Kidney (tissue), 14 donors: ENCODE data around the gene HES4. TPM values are rescaled to one million over a fixed set of nuclear protein-coding genes. Genes with fewer than 3 reads are reported as not detected.

ENCODE experiments used
- DNase-seq, 5 donors: peaks; one replicate each; pipeline ENCODE4 v3.0.0-alpha.2; 2013 to 2020
- FAIRE-seq: peaks from 2 replicates; lab custom pipeline; 2012; peaks lifted over from hg19 to GRCh38; lab: Jason Lieb, UNC
- H3K27ac ChIP-seq, 2 donors: one replicate each; pipeline ENCODE4 v1.7.0; 2013; ENCODE audit warnings: low read depth in 2 of 2, low read length in 2 of 2, inconsistent platforms in 1 of 2
- H3K27me3 ChIP-seq: one replicate; pipeline ENCODE4 v1.7.1; 2013; ENCODE audit warnings: low read length, inconsistent platforms; ENCODE audit not compliant: control insufficient read depth, insufficient read depth
- H3K36me3 ChIP-seq, 3 donors: one replicate each; pipeline versions ENCODE4 v1.7.0 to v1.7.1; 2013; ENCODE audit warnings: low read length in 3 of 3, control low read depth in 1 of 3, inconsistent platforms in 1 of 3; ENCODE audit not compliant: insufficient read depth in 3 of 3, control insufficient read depth in 2 of 3
- H3K4me1 ChIP-seq, 3 donors: one replicate each; pipeline versions ENCODE4 v1.7.0 to v1.7.1; 2013; ENCODE audit warnings: low read length in 3 of 3, inconsistent platforms in 1 of 3, low read depth in 1 of 3; ENCODE audit not compliant: control insufficient read depth in 2 of 3, insufficient read depth in 2 of 3
- H3K4me3 ChIP-seq, 3 donors: one replicate each; pipeline versions ENCODE4 v1.7.0 to v1.8.1; 2013; ENCODE audit warnings: low read length in 3 of 3, control low read depth in 1 of 3, inconsistent platforms in 1 of 3
- H3K9ac ChIP-seq, 3 donors: one replicate each; pipeline versions ENCODE4 v1.7.0 to v1.7.1; 2013; ENCODE audit warnings: low read length in 3 of 3, control low read depth in 1 of 3, inconsistent platforms in 1 of 3
- H3K9me3 ChIP-seq, 3 donors: one replicate each; pipeline versions ENCODE4 v1.7.0 to v1.7.1; 2013; ENCODE audit warnings: low read length in 3 of 3, control low read depth in 1 of 3, inconsistent platforms in 1 of 3; ENCODE audit not compliant: control insufficient read depth in 2 of 3, insufficient read depth in 1 of 3
- intact Hi-C: fragments of 100-400 bp; cut with DNase I; formaldehyde crosslinking; loops from one replicate; pipeline ENCODE4 v1.11.1; 2022
- polyA plus RNA-seq: library from polyadenylated mRNA; stranded (reverse); fragments of 350-450 nt; fragmentation: Illumina TruSeq; extraction: RNeasy Lipid Tissue Mini Kit (QIAGEN cat#74804); gene quantifications from one replicate; pipeline ENCODE4 v1.2.3, GENCODE V29; 2014; ENCODE audit warnings: low read depth, low replicate concordance; ENCODE audit not compliant: insufficient read depth
- total RNA-seq: library from RNA; stranded (reverse); fragmentation: NEBNext Ultra II Directional; extraction: Animal tissue kit (Norgen Biotek cat#: 25700); gene quantifications from one replicate; pipeline ENCODE4 v1.2.1, GENCODE V29; 2021
- TF ChIP-seq, protein P1 (sequence below): IDR thresholded peaks from 3 replicates; pipeline ENCODE4 v1.5.1; 2012; ENCODE audit warnings: mild to moderate bottlenecking, moderate library complexity, borderline replicate concordance; ENCODE audit not compliant: insufficient read depth; ENCODE audit errors: extremely low read depth
- donor health status: control.
- donor health status: control.
- donor health status: control.
- donor health status: control.
- donor health status: control.
- donor health status: DM: yes; HTN: yes; CAD: no.
- donor health status: Normal renal cell carcinoma (clear cell type).

HES4 gene
- total and polyA plus RNA-seq, 2 donors from 2014 or later = 15.8 to 32.0 TPM

- no peak overlapping the region for H3K9ac ChIP-seq
Observed at GRCh38 chr1:1005774-1006304, 5.9 kb upstream of the HES4 start.

DNA sequence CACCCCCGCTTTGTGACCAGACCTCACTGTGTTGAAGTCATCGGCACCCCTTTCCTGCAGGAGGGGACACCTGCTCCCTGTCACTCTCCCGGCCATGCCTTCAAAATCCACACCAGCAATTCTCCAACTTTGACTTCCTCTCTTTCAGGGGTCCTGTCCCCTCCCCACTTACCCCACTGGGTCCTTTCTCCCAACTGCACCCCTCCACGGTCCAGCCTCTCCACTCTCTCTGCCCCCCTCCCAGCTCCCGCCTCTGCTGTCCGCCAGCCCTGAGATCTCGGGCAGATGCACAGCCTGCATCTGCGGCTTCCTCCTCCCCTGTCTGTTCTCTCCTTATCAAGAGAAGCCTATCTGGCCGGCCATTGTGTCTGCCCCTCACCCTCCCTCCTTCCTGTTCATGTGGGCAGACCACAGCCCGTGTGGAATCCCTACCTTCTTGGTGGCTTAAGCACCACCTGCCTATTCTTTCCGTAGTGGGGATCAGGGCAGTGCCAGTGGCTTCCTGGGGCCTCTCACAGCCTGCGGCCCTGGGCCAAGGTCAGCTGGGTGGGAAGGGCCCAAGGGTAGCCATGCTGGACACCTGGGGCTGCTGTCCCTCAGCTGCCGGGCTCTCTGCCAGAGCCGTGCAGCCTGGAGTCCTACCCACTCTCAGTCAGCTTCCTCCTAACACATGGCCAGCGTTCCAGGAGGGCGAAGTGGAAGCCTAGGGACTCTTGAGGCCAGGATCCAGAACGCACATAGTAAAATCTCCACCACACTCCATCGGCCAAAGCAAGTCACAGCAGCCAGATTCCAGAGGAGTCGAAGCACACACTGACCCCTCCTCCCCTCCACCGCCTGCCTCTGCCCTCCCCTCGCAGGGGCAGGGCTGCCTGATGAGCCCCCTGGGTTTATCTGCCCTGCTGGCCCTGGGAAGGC lies 5.1 kb upstream of the HES4 start:
- Histone ChIP-seq H3K9me3 (no peaks in the 10 kb centered on the region), H3K9ac (no peak overlapping the region), H3K36me3 (no peaks in the 10 kb centered on the region), H3K27me3 (no peaks in the 10 kb centered on the region), H3K27ac (peak overlapping the region in 1 of 2 donors; percentile 22), H3K4me3 (no peak overlapping the region), H3K4me1 (peaks cover 0 to 18% (median 4%) of the 10 kb centered on the region in 3 donors)
- FAIRE-seq (no peak), DNase-seq (peak; percentile 69 to 86 (median 76))
- intact Hi-C loops = no loop called here
- TF ChIP-seq, protein P1, sequence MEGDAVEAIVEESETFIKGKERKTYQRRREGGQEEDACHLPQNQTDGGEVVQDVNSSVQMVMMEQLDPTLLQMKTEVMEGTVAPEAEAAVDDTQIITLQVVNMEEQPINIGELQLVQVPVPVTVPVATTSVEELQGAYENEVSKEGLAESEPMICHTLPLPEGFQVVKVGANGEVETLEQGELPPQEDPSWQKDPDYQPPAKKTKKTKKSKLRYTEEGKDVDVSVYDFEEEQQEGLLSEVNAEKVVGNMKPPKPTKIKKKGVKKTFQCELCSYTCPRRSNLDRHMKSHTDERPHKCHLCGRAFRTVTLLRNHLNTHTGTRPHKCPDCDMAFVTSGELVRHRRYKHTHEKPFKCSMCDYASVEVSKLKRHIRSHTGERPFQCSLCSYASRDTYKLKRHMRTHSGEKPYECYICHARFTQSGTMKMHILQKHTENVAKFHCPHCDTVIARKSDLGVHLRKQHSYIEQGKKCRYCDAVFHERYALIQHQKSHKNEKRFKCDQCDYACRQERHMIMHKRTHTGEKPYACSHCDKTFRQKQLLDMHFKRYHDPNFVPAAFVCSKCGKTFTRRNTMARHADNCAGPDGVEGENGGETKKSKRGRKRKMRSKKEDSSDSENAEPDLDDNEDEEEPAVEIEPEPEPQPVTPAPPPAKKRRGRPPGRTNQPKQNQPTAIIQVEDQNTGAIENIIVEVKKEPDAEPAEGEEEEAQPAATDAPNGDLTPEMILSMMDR = no peak

More at GRCh38 chr1:1005774-1006304, 5.9 kb upstream of the HES4 start:
- Histone ChIP-seq H3K27ac (no peak overlapping the region), H3K4me1 (peaks cover 0 to 16% (median 4%) of the 10 kb centered on the region in 3 donors), H3K27me3 (no peaks in the 10 kb centered on the region), H3K36me3 (no peaks in the 10 kb centered on the region), H3K9me3 (no peaks in the 10 kb centered on the region), H3K4me3 (no peak overlapping the region)
- intact Hi-C loops = no loop called here
- DNase-seq = peak in 2 of 5 donors; percentile 61
- TF ChIP-seq, protein P1 = no peak
- FAIRE-seq = no peak

- H3K4me1 ChIP-seq = peaks cover 0 to 18% (median 4%) of the 10 kb centered on the region in 3 donors
- no peaks in the 10 kb centered on the region for H3K27me3 ChIP-seq
- peak in 2 of 5 donors; percentile 48 to 59 for DNase-seq
- no peaks in the 10 kb centered on the region for H3K9me3 ChIP-seq
- H3K4me3 ChIP-seq = no peak overlapping the region
- H3K27ac ChIP-seq = no peak overlapping the region
- FAIRE-seq = no peak
- no peak overlapping the region for H3K9ac ChIP-seq
- intact Hi-C loops = no loop called here
- TF ChIP-seq, protein P1 = no peak
- H3K36me3 ChIP-seq = no peaks in the 10 kb centered on the region
Observed at GRCh38 chr1:1004420-1004779, 4.5 kb upstream of the HES4 start.
